Measurements from ENCODE around the gene CADM1.

The CADM1 gene

DNA sequence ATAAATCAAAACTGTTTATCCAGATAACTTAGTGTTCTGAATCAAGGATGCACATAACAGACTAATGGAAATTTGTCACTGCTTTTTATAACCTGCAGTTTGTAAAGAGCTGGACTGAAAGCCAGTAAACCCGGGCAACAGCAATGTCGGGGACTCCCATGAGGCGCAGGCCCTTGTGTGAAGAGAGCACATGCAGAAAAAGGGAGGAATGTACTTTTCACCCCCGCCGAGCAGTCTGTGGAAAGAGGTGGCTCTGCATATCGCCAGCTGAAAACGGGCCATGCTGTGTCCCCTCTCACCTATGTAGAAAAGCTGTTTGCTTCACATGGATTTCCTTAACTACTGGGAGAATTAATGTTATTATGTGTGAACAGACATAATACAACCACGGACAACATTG lies 291.2 kb downstream of the CADM1 start:
- no peak overlapping the region for H3K27ac ChIP-seq
- TF ChIP-seq, protein P1, sequence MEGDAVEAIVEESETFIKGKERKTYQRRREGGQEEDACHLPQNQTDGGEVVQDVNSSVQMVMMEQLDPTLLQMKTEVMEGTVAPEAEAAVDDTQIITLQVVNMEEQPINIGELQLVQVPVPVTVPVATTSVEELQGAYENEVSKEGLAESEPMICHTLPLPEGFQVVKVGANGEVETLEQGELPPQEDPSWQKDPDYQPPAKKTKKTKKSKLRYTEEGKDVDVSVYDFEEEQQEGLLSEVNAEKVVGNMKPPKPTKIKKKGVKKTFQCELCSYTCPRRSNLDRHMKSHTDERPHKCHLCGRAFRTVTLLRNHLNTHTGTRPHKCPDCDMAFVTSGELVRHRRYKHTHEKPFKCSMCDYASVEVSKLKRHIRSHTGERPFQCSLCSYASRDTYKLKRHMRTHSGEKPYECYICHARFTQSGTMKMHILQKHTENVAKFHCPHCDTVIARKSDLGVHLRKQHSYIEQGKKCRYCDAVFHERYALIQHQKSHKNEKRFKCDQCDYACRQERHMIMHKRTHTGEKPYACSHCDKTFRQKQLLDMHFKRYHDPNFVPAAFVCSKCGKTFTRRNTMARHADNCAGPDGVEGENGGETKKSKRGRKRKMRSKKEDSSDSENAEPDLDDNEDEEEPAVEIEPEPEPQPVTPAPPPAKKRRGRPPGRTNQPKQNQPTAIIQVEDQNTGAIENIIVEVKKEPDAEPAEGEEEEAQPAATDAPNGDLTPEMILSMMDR (IDR thresholded peaks at IDR 0.05), result no peak
- H3K27me3 ChIP-seq, result no peaks in the 10 kb centered on the region
- no peak overlapping the region for H3K4me3 ChIP-seq (ENCODE audit: low read depth in 1 of 2, low read length in 1 of 2)
- H3K4me1 ChIP-seq (ENCODE audit: control insufficient read depth in 1 of 2, insufficient read depth in 1 of 2, low read depth in 1 of 2, low read length in 1 of 2), result no peaks in the 10 kb centered on the region
- no peaks in the 10 kb centered on the region for H3K36me3 ChIP-seq
- no peaks in the 10 kb centered on the region for H3K9me3 ChIP-seq

DNA sequence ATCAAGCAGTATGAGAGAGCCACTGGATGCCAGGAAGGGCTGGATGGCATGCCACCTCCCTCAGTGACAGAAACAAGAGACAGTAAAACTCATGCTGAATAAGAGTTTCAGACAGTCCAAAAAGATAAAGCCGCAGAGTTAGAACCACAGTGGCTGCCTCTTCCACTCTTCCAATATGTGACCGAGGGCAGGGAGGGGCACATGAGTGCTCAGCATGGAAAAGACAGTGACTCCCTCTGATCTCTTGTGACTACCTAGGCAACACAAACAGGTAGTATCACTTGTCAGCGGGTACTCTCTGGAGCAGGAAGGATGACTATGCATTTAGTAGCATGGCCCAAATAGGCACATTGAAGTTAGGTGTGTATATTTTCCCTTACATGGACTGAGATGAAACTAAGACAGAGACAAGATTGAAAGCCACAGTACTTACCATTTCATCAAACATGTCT lies 295.4 kb downstream of the CADM1 start:
- no peaks in the 10 kb centered on the region for H3K4me1 ChIP-seq (ENCODE audit: control insufficient read depth in 1 of 2, insufficient read depth in 1 of 2, low read depth in 1 of 2, low read length in 1 of 2)
- H3K9me3 ChIP-seq, result no peaks in the 10 kb centered on the region
- H3K36me3 ChIP-seq, result no peaks in the 10 kb centered on the region
- H3K27me3 ChIP-seq, result no peaks in the 10 kb centered on the region
- no peak overlapping the region for H3K4me3 ChIP-seq (ENCODE audit: low read depth in 1 of 2, low read length in 1 of 2)
- TF ChIP-seq, protein P1 (IDR thresholded peaks at IDR 0.05), result no peak
- no peak overlapping the region for H3K27ac ChIP-seq

DNA sequence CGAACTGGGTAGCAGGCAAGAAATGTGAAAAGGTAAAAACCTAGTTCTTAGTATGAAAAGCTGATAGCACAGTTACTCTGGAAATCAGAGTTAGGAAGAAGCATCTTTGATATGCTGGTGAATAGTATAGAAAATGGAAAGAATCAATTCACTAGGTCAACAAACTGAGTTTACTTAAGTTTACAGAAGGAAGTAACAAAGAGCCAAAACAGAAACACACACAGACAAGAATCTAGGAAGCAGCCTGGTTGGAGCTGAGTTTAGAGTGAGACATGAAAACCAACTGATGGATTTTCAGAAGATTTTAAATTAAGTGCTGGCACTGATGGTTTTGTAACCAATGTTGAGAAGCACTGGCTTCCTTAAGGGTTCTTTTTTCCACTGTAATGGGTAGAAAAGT lies 296.3 kb downstream of the CADM1 start:
- H3K36me3 ChIP-seq, result no peaks in the 10 kb centered on the region
- H3K4me3 ChIP-seq (ENCODE audit: low read depth in 1 of 2, low read length in 1 of 2), result no peak overlapping the region
- TF ChIP-seq, protein P1 (IDR thresholded peaks at IDR 0.05), result no peak
- H3K4me1 ChIP-seq (ENCODE audit: control insufficient read depth in 1 of 2, insufficient read depth in 1 of 2, low read depth in 1 of 2, low read length in 1 of 2), result no peaks in the 10 kb centered on the region
- no peaks in the 10 kb centered on the region for H3K9me3 ChIP-seq
- no peak overlapping the region for H3K27ac ChIP-seq
- H3K27me3 ChIP-seq, result no peaks in the 10 kb centered on the region

DNA sequence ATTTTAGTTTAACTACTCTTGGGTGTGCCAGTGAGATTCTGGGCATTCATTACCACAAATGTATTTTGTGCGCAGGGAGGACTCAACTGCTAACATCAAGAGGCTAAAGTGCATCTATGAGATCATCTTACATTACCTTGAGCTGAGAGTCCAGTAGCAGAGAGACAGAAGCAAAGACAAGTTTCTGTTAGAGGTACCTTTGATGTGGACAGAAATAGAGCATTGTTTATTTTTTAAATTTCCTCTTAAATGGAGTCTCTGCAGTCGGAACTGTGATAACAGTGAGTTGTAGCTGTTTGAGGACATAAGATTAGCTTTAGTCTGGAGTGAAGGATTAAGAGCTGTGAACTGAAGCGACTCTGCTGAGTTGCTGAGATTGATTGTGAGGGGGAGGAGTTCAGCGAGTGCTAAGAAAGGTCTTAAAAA lies 297.0 kb downstream of the CADM1 start:
- no peak overlapping the region for H3K27ac ChIP-seq
- H3K4me3 ChIP-seq (ENCODE audit: low read depth in 1 of 2, low read length in 1 of 2), result no peak overlapping the region
- TF ChIP-seq, protein P1 (IDR thresholded peaks at IDR 0.05), result no peak
- H3K27me3 ChIP-seq, result no peaks in the 10 kb centered on the region
- H3K36me3 ChIP-seq, result no peaks in the 10 kb centered on the region
- no peaks in the 10 kb centered on the region for H3K9me3 ChIP-seq
- H3K4me1 ChIP-seq (ENCODE audit: control insufficient read depth in 1 of 2, insufficient read depth in 1 of 2, low read depth in 1 of 2, low read length in 1 of 2), result no peaks in the 10 kb centered on the region

DNA sequence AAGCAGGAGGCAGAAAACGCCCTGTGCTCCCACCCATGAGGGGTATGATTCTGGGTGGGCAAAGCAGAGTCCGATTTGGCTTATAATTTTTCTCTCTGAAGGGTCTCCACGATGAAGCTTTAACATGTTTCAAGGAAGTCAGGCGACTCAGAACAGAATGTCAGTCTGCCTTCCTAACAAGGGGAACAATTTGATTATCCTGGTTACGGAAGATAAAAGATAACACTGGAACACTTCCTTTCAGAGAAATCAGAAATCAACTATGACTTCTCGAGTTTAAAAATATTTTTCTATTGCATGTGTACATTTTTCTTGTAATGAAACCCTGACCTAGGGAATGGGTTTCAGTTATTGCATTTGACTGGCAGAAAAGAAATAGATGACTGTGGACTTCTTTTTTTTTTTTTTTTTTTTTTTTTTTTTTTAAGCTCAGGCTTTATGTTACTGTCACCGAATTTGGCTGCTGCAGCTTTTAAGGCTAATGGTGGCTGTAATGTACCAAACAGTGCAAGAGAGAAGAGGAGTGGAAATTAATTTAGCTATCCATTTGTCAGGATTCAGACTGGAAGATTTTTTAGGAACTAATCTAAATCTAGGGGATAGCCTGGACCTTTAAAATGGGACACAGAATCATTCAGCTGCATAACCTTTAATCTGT lies 297.7 kb downstream of the CADM1 start:
- Histone ChIP-seq H3K27me3 (no peaks in the 10 kb centered on the region), H3K4me1 (ENCODE audit: control insufficient read depth in 1 of 2, insufficient read depth in 1 of 2, low read depth in 1 of 2, low read length in 1 of 2) (no peaks in the 10 kb centered on the region), H3K36me3 (no peaks in the 10 kb centered on the region), H3K4me3 (ENCODE audit: low read depth in 1 of 2, low read length in 1 of 2) (no peak overlapping the region), H3K27ac (no peak overlapping the region), H3K9me3 (no peaks in the 10 kb centered on the region)
- TF ChIP-seq, protein P1 (IDR thresholded peaks at IDR 0.05), result no peak
